ENCODE data around the gene RBMS1.

The RBMS1 gene

DNA sequence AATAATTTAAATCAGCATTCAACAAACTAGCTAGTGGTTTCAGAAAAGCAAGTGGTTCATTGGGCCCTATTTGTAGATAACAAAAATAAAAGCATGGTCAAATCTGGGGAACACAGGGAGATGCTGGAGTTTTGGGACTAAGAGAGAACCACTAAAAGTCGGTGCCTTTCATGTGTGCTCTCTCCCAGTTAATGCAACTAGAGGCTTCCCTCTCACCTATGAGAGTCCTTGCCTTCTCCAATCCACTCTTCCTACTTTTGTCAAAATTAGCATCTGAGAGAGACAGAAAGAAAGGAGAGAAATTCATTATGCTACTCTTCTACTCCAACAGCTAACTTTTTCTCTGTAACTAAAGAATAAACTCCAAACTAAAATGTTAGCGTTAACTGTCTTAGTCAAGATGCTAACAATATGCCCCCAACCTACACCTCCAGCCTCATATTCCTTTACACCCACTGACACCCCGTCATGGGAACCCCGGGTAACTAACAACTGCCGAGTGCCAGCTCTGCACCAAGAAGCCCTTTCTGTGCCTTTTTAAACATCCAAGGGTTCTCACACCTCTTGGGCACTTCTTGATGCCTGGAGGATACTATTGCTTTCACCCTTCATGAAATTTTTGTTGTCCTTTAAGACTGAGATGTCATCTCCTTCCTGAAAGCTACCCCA is 133.4 kb downstream of the RBMS1 start:
- DNase-seq, result no peak
- peaks cover 6 to 10% of the 10 kb centered on the region in 2 donors for H3K4me1 Mint-ChIP-seq
- no peak overlapping the region for H3K4me3 Mint-ChIP-seq
- H3K27ac Mint-ChIP-seq, result no peak overlapping the region
- ATAC-seq (replicated peaks), result no peak
- H3K36me3 Mint-ChIP-seq, result peaks cover 10 to 31% of the 10 kb centered on the region in 2 donors
- no peaks in the 10 kb centered on the region for H3K9me3 Mint-ChIP-seq
- no peaks in the 10 kb centered on the region for H3K27me3 Mint-ChIP-seq

DNA sequence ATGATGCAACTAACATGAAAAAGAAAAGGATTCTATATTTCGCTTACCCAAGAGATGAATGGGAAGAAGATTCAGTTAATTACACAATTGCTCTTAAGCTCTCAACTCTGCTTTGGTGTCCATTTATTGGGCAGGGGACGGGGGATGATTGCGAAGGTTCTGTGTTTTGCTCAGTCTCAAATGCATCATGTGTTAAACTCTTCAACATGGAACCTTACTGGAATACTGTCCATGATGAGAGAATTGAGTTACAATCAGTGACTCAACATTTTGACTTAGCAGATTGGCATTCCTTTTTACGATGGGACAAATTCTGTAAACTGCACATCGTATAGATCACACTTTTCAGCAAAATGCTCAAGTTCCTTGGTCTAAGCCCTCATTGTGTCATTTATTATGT is 135.6 kb downstream of the RBMS1 start:
- Mint-ChIP-seq H3K36me3 (peaks cover 4 to 15% of the 10 kb centered on the region in 2 donors), H3K27me3 (no peaks in the 10 kb centered on the region), H3K9me3 (no peaks in the 10 kb centered on the region), H3K4me3 (no peak overlapping the region), H3K4me1 (peaks cover 6 to 11% of the 10 kb centered on the region in 2 donors), H3K27ac (no peak overlapping the region)
- ATAC-seq (replicated peaks) (no peak), DNase-seq (no peak)

GRCh38 chr2:160356485-160356884 is 137.1 kb downstream of the RBMS1 start:
- DNase-seq, result no peak
- Mint-ChIP-seq H3K4me1 (peaks cover 8 to 16% of the 10 kb centered on the region in 2 donors), H3K9me3 (no peaks in the 10 kb centered on the region), H3K4me3 (no peak overlapping the region), H3K27ac (no peak overlapping the region), H3K27me3 (no peaks in the 10 kb centered on the region), H3K36me3 (peaks cover 4 to 14% of the 10 kb centered on the region in 2 donors)
- ATAC-seq (replicated peaks), result no peak

DNA sequence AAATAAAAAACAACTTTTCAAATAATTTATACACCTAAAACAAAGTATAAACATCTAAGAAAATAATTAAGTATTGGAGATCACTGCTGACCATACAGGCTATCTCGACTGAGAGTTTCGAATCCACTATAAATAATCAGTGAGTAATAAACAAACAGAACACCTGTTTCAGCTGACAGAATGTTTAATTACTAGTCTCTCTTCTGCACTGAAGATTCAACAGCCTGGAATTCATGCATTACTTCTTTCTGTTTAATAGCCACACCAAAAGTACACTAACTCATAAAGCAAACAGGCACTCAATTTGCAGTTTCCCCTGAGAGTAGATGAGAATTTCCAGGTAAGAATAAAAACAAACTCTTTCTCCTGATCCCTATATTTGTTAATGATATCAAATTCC is 138.5 kb downstream of the RBMS1 start:
- no peak overlapping the region for H3K27ac Mint-ChIP-seq
- no peak overlapping the region for H3K4me3 Mint-ChIP-seq
- no peaks in the 10 kb centered on the region for H3K9me3 Mint-ChIP-seq
- peaks cover 8 to 14% of the 10 kb centered on the region in 2 donors for H3K36me3 Mint-ChIP-seq
- ATAC-seq (replicated peaks), result no peak
- H3K27me3 Mint-ChIP-seq, result no peaks in the 10 kb centered on the region
- peaks cover 9 to 12% of the 10 kb centered on the region in 2 donors for H3K4me1 Mint-ChIP-seq
- no peak for DNase-seq

DNA sequence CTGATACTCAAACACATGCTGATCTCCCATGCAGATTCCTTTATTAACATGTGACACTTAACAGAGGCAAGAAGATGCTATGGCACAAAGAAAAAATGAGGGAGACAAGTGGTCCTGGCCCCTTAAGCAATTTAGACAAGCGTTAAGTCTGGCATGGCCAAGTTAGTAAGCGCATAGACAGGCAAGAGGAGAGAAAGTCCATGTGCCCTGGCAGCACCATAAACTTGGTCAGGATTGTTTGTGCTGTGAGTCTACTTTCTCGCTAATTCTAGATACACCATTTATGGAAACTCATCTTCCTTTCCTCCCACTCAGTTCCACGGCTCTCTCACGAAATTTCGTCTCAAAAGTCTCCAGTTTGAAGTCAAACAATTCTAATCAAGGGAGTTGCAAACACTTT is 138.9 kb downstream of the RBMS1 start:
- no peaks in the 10 kb centered on the region for H3K27me3 Mint-ChIP-seq
- peaks cover 11 to 17% of the 10 kb centered on the region in 2 donors for H3K36me3 Mint-ChIP-seq
- no peak for ATAC-seq (replicated peaks)
- no peak for DNase-seq
- no peaks in the 10 kb centered on the region for H3K9me3 Mint-ChIP-seq
- H3K4me1 Mint-ChIP-seq, result peaks cover 9 to 12% of the 10 kb centered on the region in 2 donors
- H3K27ac Mint-ChIP-seq, result no peak overlapping the region
- H3K4me3 Mint-ChIP-seq, result no peak overlapping the region

DNA sequence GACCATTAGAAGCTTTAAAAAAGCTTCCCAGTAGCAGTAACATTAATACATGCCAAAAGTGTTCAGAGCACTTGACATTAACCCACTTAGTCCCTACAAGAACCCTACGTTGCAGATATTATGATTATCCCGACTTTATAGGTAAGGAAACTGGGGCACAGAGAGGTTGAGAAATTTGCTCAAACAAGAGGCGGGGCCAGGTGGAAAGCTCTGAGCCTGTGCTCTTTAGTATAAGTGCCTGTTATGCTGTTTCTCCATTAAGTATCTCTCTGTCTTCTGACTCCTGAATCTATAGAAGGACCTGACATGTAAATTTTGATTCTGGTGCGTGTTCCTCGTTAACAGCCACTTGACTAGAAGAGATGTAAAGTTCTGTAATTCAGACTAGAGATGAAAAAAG is 139.8 kb downstream of the RBMS1 start:
- peaks cover 9 to 12% of the 10 kb centered on the region in 2 donors for H3K4me1 Mint-ChIP-seq
- no peaks in the 10 kb centered on the region for H3K9me3 Mint-ChIP-seq
- no peak for DNase-seq
- H3K4me3 Mint-ChIP-seq, result no peak overlapping the region
- ATAC-seq (replicated peaks), result no peak
- H3K27ac Mint-ChIP-seq, result no peak overlapping the region
- H3K27me3 Mint-ChIP-seq, result no peaks in the 10 kb centered on the region
- H3K36me3 Mint-ChIP-seq, result peaks cover 11 to 20% of the 10 kb centered on the region in 2 donors

DNA sequence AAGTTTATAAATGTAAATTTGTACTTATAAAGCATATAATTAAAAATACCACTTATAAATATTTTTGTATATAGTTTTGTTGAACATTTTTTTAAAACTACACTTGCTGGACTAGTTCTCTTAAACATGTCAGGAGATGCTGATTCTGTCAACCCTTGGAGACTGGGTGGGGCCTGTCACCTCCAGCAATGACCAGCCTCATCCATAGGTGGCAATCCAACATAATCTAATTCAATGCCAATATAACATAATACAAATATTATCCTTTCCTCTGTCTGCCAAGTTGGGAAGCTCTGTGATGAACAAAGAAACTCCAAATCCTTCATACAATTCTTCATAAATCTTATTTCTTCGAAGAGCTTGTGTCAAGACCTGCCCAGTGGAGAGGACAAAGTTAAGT is 140.4 kb downstream of the RBMS1 start:
- Mint-ChIP-seq H3K36me3 (peaks cover 11 to 19% of the 10 kb centered on the region in 2 donors), H3K27ac (no peak overlapping the region), H3K4me1 (peaks cover 9 to 12% of the 10 kb centered on the region in 2 donors), H3K27me3 (no peaks in the 10 kb centered on the region), H3K9me3 (no peaks in the 10 kb centered on the region), H3K4me3 (no peak overlapping the region)
- peak; percentile 57 to 71 for ATAC-seq (replicated peaks)
- DNase-seq, result no peak

DNA sequence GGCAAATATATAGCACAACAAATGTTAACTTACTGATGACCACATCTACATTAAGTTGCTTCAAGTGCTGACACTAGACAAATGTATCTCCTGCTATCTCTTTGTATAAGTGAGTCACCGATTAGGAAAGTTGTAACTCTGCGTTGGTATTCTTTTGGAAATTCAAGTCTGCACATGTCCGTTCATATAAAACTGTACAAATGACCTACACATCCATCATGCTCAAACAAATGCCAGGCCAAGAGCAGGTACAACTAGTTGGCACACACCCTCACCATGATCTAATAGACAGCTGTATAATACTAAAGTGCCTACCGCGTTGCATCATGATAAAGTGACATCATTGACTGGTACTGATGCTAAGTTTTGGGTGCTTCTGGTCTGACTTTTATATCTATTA is 141.1 kb downstream of the RBMS1 start:
- ATAC-seq (replicated peaks) (no peak), DNase-seq (no peak)
- Mint-ChIP-seq H3K27ac (no peak overlapping the region), H3K27me3 (no peaks in the 10 kb centered on the region), H3K36me3 (peaks cover 10 to 15% of the 10 kb centered on the region in 2 donors), H3K4me1 (peaks cover 8 to 12% of the 10 kb centered on the region in 2 donors), H3K9me3 (no peaks in the 10 kb centered on the region), H3K4me3 (no peak overlapping the region)

- Mint-ChIP-seq H3K4me1 (peaks cover 8 to 12% of the 10 kb centered on the region in 2 donors), H3K9me3 (no peaks in the 10 kb centered on the region), H3K27me3 (no peaks in the 10 kb centered on the region), H3K4me3 (no peak overlapping the region), H3K36me3 (peaks cover 9 to 12% of the 10 kb centered on the region in 2 donors), H3K27ac (no peak overlapping the region)
- DNase-seq (no peak), ATAC-seq (replicated peaks) (no peak)
These were observed 141.7 kb downstream of the RBMS1 start for GRCh38 chr2:160351956-160352355.

- Mint-ChIP-seq H3K36me3 (peaks cover 6 to 7% of the 10 kb centered on the region in 2 donors), H3K4me1 (peaks cover 8 to 17% of the 10 kb centered on the region in 2 donors), H3K4me3 (no peak overlapping the region), H3K27ac (no peak overlapping the region), H3K9me3 (no peaks in the 10 kb centered on the region), H3K27me3 (no peaks in the 10 kb centered on the region)
- DNase-seq (no peak), ATAC-seq (replicated peaks) (no peak)
These were observed 144.3 kb downstream of the RBMS1 start for GRCh38 chr2:160349306-160349705.

- Mint-ChIP-seq H3K9me3 (no peaks in the 10 kb centered on the region), H3K36me3 (peaks cover 7 to 10% of the 10 kb centered on the region in 2 donors), H3K4me1 (peaks cover 9 to 19% of the 10 kb centered on the region in 2 donors), H3K27me3 (no peaks in the 10 kb centered on the region), H3K27ac (no peak overlapping the region), H3K4me3 (no peak overlapping the region)
- no peak for DNase-seq
- ATAC-seq (replicated peaks), result no peak
These were observed 146.2 kb downstream of the RBMS1 start for GRCh38 chr2:160347269-160347863.

GRCh38 chr2:160345071-160345764 is 148.4 kb downstream of the RBMS1 start:
- Mint-ChIP-seq H3K27me3 (no peaks in the 10 kb centered on the region), H3K4me3 (peak overlapping the region; percentile 33 to 47), H3K4me1 (peaks cover 6 to 15% of the 10 kb centered on the region in 2 donors), H3K9me3 (no peaks in the 10 kb centered on the region), H3K27ac (no peak overlapping the region), H3K36me3 (peaks cover 4 to 10% of the 10 kb centered on the region in 2 donors)
- DNase-seq (no peak), ATAC-seq (replicated peaks) (peak; percentile 42 to 65)

GRCh38 chr2:160343404-160343803 is 150.2 kb downstream of the RBMS1 start:
- Mint-ChIP-seq H3K4me1 (peaks cover 7 to 17% of the 10 kb centered on the region in 2 donors), H3K4me3 (no peak overlapping the region), H3K27ac (no peak overlapping the region), H3K9me3 (no peaks in the 10 kb centered on the region), H3K27me3 (no peaks in the 10 kb centered on the region), H3K36me3 (peaks cover 0 to 4% of the 10 kb centered on the region in 2 donors)
- DNase-seq, result no peak
- ATAC-seq (replicated peaks), result no peak

DNA sequence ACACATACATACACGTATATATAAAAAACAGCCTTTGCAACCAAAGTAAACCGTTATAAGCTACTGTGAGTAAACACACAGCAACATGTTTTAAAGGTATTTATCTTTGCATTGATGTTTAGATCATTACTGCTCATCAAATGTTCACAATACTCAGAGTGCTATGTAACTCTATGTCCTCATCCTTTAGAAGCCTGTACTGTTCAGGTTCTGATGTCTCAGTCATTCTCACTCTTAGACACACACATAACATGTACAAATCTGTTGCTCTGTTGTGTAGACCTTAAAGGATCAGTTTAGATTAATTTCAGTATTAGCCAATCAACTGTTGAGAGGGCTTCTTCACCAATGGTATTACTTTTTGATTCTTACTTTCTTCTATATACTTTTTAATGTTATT is 153.9 kb downstream of the RBMS1 start:
- Mint-ChIP-seq H3K4me3 (no peak overlapping the region), H3K36me3 (peaks cover 0 to 4% of the 10 kb centered on the region in 2 donors), H3K9me3 (no peaks in the 10 kb centered on the region), H3K27ac (no peak overlapping the region), H3K4me1 (peaks cover 11 to 18% of the 10 kb centered on the region in 2 donors), H3K27me3 (no peaks in the 10 kb centered on the region)
- ATAC-seq (replicated peaks) (no peak), DNase-seq (no peak)
